ENCODE measurements around the gene MANSC1.

The MANSC1 gene

GRCh38 chr12:12349711-12350665 is at the start of gene MANSC1 (continued):
- TF ChIP-seq OSR2 (tag by site-specific recombination; IDR thresholded peaks at IDR 0.05) (peak; percentile 74; the same call in 1 of the 2 replicates), ZNF501 (tag by site-specific recombination; IDR thresholded peaks at IDR 0.05) (peak; percentile 85; the same call in 1 of the 2 replicates), ZNF701 (tag by site-specific recombination; IDR thresholded peaks at IDR 0.05) (no peak), ZNF600 (tag by site-specific recombination; IDR thresholded peaks at IDR 0.05) (peak; percentile 96), ZNF48 (tag by site-specific recombination; IDR thresholded peaks at IDR 0.05) (no peak), ZNF558 (tag by site-specific recombination; IDR thresholded peaks at IDR 0.05) (no peak), HOXC10 (CRISPR knock-in tag; IDR thresholded peaks at IDR 0.05) (no peak), ZNF626 (tag by site-specific recombination; IDR thresholded peaks at IDR 0.05) (no peak), ZNF16 (tag by site-specific recombination; IDR thresholded peaks at IDR 0.05; ENCODE audit: low read depth) (no peak), ZNF221 (tag by site-specific recombination; IDR thresholded peaks at IDR 0.05; ENCODE audit: borderline replicate concordance) (no peak), ZNF555 (tag by site-specific recombination; conservative IDR thresholded peaks at IDR 0.05) (no peak), ZBTB26 (tag by site-specific recombination; optimal IDR thresholded peaks at IDR 0.05) (peak; percentile 81), ZNF629 (tag by site-specific recombination; IDR thresholded peaks at IDR 0.05) (peak; percentile 60), GFI1B (tag by site-specific recombination; IDR thresholded peaks at IDR 0.05) (no peak), ZFP3 (tag by site-specific recombination; IDR thresholded peaks at IDR 0.05; ENCODE audit: low read depth) (no peak), PATZ1 (tag by site-specific recombination; IDR thresholded peaks at IDR 0.05) (peak; percentile 95), ZNF423 (tag by site-specific recombination; IDR thresholded peaks at IDR 0.05) (0 out of 2 replicates have a peak, but pooled peaks have one; percentile 28), ZNF707 (tag by site-specific recombination; IDR thresholded peaks at IDR 0.05) (no peak), ZNF544 (tag by site-specific recombination; IDR thresholded peaks at IDR 0.05) (no peak), MZF1 (tag by site-specific recombination; IDR thresholded peaks at IDR 0.05; ENCODE audit: borderline replicate concordance) (peak; percentile 76), ZNF398 (tag by site-specific recombination; IDR thresholded peaks at IDR 0.05) (peak; percentile 99), ZNF433 (tag by site-specific recombination; IDR thresholded peaks at IDR 0.05; ENCODE audit: low read depth) (no peak), ZNF670 (tag by site-specific recombination; IDR thresholded peaks at IDR 0.05; ENCODE audit: low read depth) (no peak), KLF7 (tag by site-specific recombination; IDR thresholded peaks at IDR 0.05; ENCODE audit: borderline replicate concordance) (peak; percentile 19; the same call in 1 of the 2 replicates), ZBTB20 (tag by site-specific recombination; IDR thresholded peaks at IDR 0.05) (peak; percentile 87; the same call in 1 of the 2 replicates), ZNF692 (tag by site-specific recombination; IDR thresholded peaks at IDR 0.05) (peak; percentile 77), ZNF391 (tag by site-specific recombination; IDR thresholded peaks at IDR 0.05; ENCODE audit: borderline replicate concordance, low read depth) (peak; percentile 42; the same call in 1 of the 2 replicates), ZNF157 (tag by site-specific recombination; IDR thresholded peaks at IDR 0.05) (no peak), ZNF112 (tag by site-specific recombination; IDR thresholded peaks at IDR 0.05) (no peak), SETDB1 (IDR thresholded peaks at IDR 0.05; ENCODE audit: insufficient read length, low read length) (no peak), ZNF184 (tag by site-specific recombination; IDR thresholded peaks at IDR 0.05) (no peak; the same call in 1 of the 2 replicates), ZNF292 (tag by site-specific recombination; IDR thresholded peaks at IDR 0.05; ENCODE audit: borderline replicate concordance, low read depth) (no peak), ZXDB (tag by site-specific recombination; IDR thresholded peaks at IDR 0.05) (peak; percentile 96), ZNF174 (tag by site-specific recombination; IDR thresholded peaks at IDR 0.05) (no peak), ZNF133 (tag by site-specific recombination; IDR thresholded peaks at IDR 0.05) (no peak)

Measured in HEK293 (cell line).